Panc1 (cell line): ENCODE measurements around the gene IPP.

ENCODE experiments used
- POLR2AphosphoS5 ChIP-seq: IDR thresholded peaks from 2 replicates; pipeline ENCODE4 v1.6.1; 2012; ENCODE audit warnings: mild to moderate bottlenecking, low read depth, low read length, moderate library complexity
- SIN3A ChIP-seq: IDR thresholded peaks from 2 replicates; pipeline ENCODE4 v1.6.1; 2012; ENCODE audit warnings: low read depth, mild to moderate bottlenecking, low read length, moderate library complexity, borderline replicate concordance; ENCODE audit not compliant: insufficient read depth
- TF ChIP-seq, protein P1 (sequence below): fragments of 450-650 bp; IDR thresholded peaks from 2 replicates; pipeline ENCODE4 v1.5.1; 2017; ENCODE audit warnings: mild to moderate bottlenecking

DNA sequence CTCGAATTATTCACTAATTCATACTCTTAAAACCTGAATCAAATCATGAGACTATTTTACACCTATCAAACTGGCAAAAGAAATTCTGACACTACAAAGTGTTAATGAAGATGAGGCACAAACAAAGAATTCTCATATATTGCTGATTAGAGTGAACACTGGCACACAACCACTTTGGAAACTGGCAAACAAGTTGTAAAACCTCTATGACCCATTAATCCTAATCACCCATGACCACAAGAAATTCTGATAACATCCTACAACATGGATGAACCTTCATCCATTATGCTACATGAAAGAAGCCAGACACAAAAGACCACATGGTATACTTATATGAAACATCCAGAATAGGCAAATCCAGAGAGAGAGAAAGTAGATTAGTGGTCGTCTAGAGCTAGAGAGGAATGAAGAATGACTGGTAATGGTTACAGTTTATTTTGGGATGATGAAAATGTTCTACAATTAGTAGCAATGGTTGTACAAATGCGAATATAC, 72.7 kb downstream of the IPP start:
- TF ChIP-seq, protein P1, sequence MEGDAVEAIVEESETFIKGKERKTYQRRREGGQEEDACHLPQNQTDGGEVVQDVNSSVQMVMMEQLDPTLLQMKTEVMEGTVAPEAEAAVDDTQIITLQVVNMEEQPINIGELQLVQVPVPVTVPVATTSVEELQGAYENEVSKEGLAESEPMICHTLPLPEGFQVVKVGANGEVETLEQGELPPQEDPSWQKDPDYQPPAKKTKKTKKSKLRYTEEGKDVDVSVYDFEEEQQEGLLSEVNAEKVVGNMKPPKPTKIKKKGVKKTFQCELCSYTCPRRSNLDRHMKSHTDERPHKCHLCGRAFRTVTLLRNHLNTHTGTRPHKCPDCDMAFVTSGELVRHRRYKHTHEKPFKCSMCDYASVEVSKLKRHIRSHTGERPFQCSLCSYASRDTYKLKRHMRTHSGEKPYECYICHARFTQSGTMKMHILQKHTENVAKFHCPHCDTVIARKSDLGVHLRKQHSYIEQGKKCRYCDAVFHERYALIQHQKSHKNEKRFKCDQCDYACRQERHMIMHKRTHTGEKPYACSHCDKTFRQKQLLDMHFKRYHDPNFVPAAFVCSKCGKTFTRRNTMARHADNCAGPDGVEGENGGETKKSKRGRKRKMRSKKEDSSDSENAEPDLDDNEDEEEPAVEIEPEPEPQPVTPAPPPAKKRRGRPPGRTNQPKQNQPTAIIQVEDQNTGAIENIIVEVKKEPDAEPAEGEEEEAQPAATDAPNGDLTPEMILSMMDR = no peak
- no peak for TF ChIP-seq POLR2AphosphoS5
- TF ChIP-seq SIN3A = no peak
